A204.1 (cell line): ENCODE measurements around the gene SLC25A47.
"Not testable (repeated sequence)": the region's sequence is repeated elsewhere in the genome, so short reads cannot be mapped to it uniquely, and the experiment has no call there.

Experiments used
- FAIRE-seq: peaks from 2 replicates; lab custom pipeline; 2012; peaks lifted over from hg19 to GRCh38; lab: Jason Lieb, UNC

Gene SLC25A47

GRCh38 chr14:100306101-100306997 is 16.8 kb upstream of the SLC25A47 start, which contains the start of gene SLC25A29:
Gene SLC25A29, minus strand, starts transcription at chr14:100306444. Its CDS starts 212 bp downstream, at chr14:100306232.
- FAIRE-seq: no peak

- FAIRE-seq: no peak
These were observed 16.0 kb upstream of the SLC25A47 start for GRCh38 chr14:100306998-100307765.

GRCh38 chr14:100307766-100308426 is 15.2 kb upstream of the SLC25A47 start:
- FAIRE-seq: no peak

- not testable (repeated sequence) for FAIRE-seq
These were observed 14.7 kb upstream of the SLC25A47 start for GRCh38 chr14:100308427-100308792.

GRCh38 chr14:100309028-100309737 is 14.0 kb upstream of the SLC25A47 start:
- FAIRE-seq: no peak

GRCh38 chr14:100312110-100312876 is 10.8 kb upstream of the SLC25A47 start:
- FAIRE-seq: not testable (repeated sequence)

- FAIRE-seq: no peak
These were observed 10.2 kb upstream of the SLC25A47 start for GRCh38 chr14:100312877-100313400.

- FAIRE-seq: no peak
These were observed 9.5 kb upstream of the SLC25A47 start for GRCh38 chr14:100313464-100314230.

- FAIRE-seq: no peak
These were observed 8.4 kb upstream of the SLC25A47 start for GRCh38 chr14:100314724-100315123.

- no peak for FAIRE-seq
These were observed 5.8 kb upstream of the SLC25A47 start for GRCh38 chr14:100317389-100317788.

GRCh38 chr14:100317912-100318808 is 5.0 kb upstream of the SLC25A47 start:
- FAIRE-seq: no peak

- FAIRE-seq: no peak
These were observed 2.8 kb upstream of the SLC25A47 start for GRCh38 chr14:100320157-100320856.

GRCh38 chr14:100321473-100322137 is 1.5 kb upstream of the SLC25A47 start:
- no peak for FAIRE-seq

- no peak for FAIRE-seq
These were observed 791 bp upstream of the SLC25A47 start for GRCh38 chr14:100322138-100322957.

- FAIRE-seq: no peak
These were observed 786 bp downstream of the SLC25A47 start for GRCh38 chr14:100323942-100324307.

- FAIRE-seq: no peak
These were observed 2.1 kb downstream of the SLC25A47 start for GRCh38 chr14:100325231-100325632.

GRCh38 chr14:100325958-100326357 is 2.8 kb downstream of the SLC25A47 start:
- no peak for FAIRE-seq
